Measurements from ENCODE around the gene PPP1R14B.

The PPP1R14B gene

GRCh38 chr11:64208086-64208795 is 38.5 kb downstream of the PPP1R14B start:
- DNase-seq = no peak

- peak; percentile 92 for DNase-seq
These were observed 39.3 kb downstream of the PPP1R14B start for GRCh38 chr11:64207256-64208085.

DNA sequence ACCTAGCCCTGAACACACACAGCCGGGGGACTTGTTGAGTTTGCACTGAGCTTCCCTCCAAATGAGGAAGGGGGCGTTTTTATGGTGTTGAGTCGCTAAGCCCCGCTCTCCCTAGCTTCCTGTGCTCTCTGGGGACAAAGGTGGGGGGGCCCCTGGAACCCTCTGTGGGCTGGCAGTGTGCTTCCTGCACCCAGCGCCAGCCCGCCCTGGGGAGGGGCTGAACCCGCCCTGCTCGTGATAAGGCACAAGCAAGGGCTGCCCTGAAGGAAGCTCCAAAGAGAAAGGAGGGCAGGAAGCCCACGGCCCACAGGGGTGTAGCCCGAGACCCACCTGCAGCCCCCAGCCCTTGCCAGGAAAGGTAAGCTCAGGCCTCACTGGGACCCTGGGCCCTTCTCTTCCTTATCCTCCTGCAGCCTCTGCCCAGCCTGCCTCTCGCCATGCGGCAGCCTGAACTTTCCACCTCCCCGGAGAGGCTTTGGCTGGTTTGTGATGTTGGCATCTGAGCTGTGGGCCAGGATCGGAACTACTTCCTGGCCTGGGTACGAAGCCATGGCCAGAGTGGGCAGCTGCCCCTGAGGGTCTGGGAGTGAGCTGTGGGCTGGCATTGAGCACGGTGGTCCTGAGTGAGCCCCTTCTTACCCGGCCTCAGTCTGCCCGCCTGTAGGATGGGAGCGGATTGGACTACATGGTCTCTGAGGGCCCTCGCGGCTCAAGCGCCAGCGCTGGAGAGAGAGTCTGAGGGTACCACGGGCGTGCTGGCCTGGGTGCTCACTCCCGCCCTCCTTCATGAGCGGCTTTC is 40.1 kb downstream of the PPP1R14B start, which contains the start of gene FERMT3:
TSS of gene FERMT3 (plus strand) at position 265 of the 799 bp plus-strand sequence. CDS start 644 bp downstream, outside the sequence.
- DNase-seq = peak; percentile 81

GRCh38 chr11:64204464-64204989 is 42.2 kb downstream of the PPP1R14B start:
- peak; percentile 91 for DNase-seq

DNA sequence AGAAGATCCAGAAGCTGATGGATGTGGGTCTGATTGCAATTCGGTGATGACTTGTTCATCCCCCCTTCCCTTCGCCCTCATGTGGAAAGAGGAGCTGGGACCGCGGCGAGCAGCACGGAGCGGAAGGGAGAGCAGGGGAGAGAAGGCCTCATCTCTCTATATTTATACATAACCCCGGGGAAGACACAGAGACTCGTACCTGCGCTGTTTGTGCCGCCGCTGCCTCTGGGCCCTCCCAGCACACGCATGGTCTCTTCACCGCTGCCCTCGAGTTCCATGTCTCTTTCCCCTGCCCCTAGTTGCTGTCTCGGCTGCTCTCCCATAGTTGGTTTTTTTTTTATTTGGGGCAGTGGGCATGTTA is 42.7 kb downstream of the PPP1R14B start:
- DNase-seq = no peak

GRCh38 chr11:64203421-64204079 is 43.2 kb downstream of the PPP1R14B start:
- no peak for DNase-seq

DNA sequence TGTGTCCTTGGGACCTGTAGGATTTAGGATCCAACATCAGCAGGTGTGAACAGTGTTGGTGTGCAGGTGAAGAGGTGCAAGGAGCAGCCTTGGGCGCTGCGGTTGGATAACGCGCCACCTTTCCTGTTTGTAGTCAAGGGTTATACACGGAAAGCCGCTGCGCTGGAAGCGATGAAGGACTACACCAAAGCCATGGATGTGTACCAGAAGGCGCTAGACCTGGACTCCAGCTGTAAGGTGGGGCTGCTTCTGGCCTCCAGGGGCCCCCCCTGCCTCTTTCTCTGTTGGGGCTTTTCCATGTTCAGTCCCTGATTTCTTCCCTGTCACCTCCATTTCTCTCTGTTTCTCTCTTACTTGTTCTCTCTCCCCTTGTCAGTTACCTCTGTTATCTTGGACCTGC is 43.8 kb downstream of the PPP1R14B start:
- DNase-seq = no peak

DNA sequence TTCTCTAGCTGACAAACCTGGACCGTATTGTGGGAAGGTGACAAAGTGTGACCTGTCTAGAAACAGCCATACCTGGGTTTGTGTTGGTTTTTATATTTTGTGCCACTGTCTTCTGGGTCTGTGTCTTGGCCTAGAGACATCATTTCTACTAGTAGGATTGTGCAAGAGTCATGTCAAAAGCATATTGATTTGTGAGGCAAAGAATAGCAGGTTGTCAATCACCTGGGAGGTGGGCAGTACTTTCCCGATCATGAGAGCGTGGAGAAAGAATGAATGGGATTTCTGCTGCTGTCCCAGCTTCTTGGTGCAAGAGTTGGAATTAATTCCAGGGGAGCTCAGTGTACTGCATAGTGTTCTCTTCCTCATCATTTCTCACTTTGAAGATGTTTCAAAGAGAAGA is 45.2 kb downstream of the PPP1R14B start:
- DNase-seq = no peak

DNA sequence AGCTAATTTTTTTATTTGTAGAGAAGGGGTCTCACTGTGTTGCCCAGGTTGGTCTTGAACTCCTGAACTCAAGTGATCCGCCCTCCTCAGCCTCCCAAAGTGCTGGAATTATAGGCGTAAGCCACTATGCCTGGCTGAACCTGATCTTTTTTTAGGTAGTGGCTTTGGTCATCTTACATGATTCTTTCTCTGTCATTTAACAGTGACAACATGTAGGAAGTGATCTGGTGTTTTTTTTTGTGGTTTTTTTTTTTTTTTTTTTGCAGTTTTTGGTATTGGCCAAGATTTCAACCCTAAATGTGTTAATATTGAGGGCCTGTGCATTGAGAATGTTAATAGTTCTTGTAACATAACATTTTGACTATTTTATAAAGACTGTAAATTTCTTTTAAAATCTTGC is 48.2 kb downstream of the PPP1R14B start:
- DNase-seq = peak; percentile 72

GRCh38 chr11:64196626-64197025 is 50.1 kb downstream of the PPP1R14B start:
- DNase-seq = peak; percentile 67

All from MV-4-11 (cell line).